Right lobe of liver (tissue), 6 donors: ENCODE measurements around the gene DSP. TPM values are rescaled to one million over a fixed set of nuclear protein-coding genes. Genes with fewer than 3 reads are reported as not detected.

Experiments
- ATAC-seq, 4 donors: fragments of 200-7000 bp; cut with Tn5 transposase; one replicate each; pipeline ENCODE4 v1.9.1; 2020; ENCODE audit warnings: mild to moderate bottlenecking in 4 of 4, moderate library complexity in 4 of 4
- DNase-seq, 3 donors: peaks; one replicate each; pipeline ENCODE4 v3.0.0-alpha.2; 2020
- H3K27ac ChIP-seq, 3 donors: fragments of 200-600 bp; one replicate each; pipeline ENCODE4 v1.8.0; 2022
- H3K27me3 ChIP-seq, 2 donors: fragments of 200-600 bp; one replicate each; pipeline ENCODE4 v1.8.0; 2022
- H3K36me3 ChIP-seq, 4 donors: fragments of 200-600 bp; sonication (generic) in 1 of 4; one replicate each; pipeline versions ENCODE4 v1.5.1 to v1.8.0; 2017 to 2022; ENCODE audit warnings: control low read depth in 1 of 4
- H3K4me1 ChIP-seq, 4 donors: fragments of 200-600 bp; sonication (generic) in 1 of 4; one replicate each; pipeline versions ENCODE4 v1.5.1 to v1.8.0; 2017 to 2022; ENCODE audit warnings: control low read depth in 1 of 4
- H3K4me3 ChIP-seq, 3 donors: fragments of 200-600 bp; one replicate each; pipeline ENCODE4 v1.8.0; 2022
- H3K9me3 ChIP-seq, 4 donors: fragments of 200-600 bp; sonication (generic) in 1 of 4; one replicate each; pipeline versions ENCODE4 v1.5.1 to v1.8.0; 2017 to 2022; ENCODE audit warnings: control low read depth in 1 of 4
- POLR2A ChIP-seq: fragments of 450-650 bp; IDR thresholded peaks from one replicate; pipeline ENCODE4 v1.6.1; 2017; ENCODE audit warnings: antibody characterized with exemption, mild to moderate bottlenecking
- WGBS: methylation state at CpG from one replicate; pipeline ENCODE4 v1.1.6; 2018; ENCODE audit warnings: low coverage, low lambda C conversion rate; ENCODE audit not compliant: insufficient coverage; ENCODE audit errors: missing lambda C conversion rate; 5-methylcytosine and 5-hydroxymethylcytosine counted together
- intact Hi-C, 2 donors: fragments of 100-400 bp; cut with DNase I; formaldehyde crosslinking; loops; one replicate each; pipeline versions ENCODE4 v1.11.2 to v1.14.1; 2022
- total RNA-seq, 6 experiments: library from RNA; depleted of rRNA in 2 of 6; stranded (reverse); fragments of >200 nt in 2 of 6; fragmentation: NEBNext Ultra II Directional in 3 of 6; extraction: Animal tissue kit (Norgen Biotek cat#: 25700) in 3 of 6; gene quantifications; one replicate each; pipeline versions ENCODE4 v1.1.0 to v1.2.4, GENCODE V29; 2016 to 2023
- TF ChIP-seq, protein P1 (sequence below), 4 donors: fragments of 200-600 bp in 3 of 4; fragments of 450-650 bp in 1 of 4; IDR thresholded peaks; one replicate each; pipeline versions ENCODE4 v1.5.1 to v1.8.0; 2016 to 2022; ENCODE audit warnings: antibody characterized with exemption in 4 of 4, mild to moderate bottlenecking in 2 of 4
- donor health status: DM: no; HTN: yes; CAD: no.
- donor health status: DM: no; HTN: no; CAD: no.
- donor health status: DM: no; HTN: no; CAD: no.
- donor health status: DM: no; HTN: yes; CAD: no.
- donor health status: DM: no; HTN: yes; CAD: no.

DSP gene
- total RNA-seq, 6 experiments from 2014 or later = 64.6 to 94.2 (median 82.1) TPM

DNA sequence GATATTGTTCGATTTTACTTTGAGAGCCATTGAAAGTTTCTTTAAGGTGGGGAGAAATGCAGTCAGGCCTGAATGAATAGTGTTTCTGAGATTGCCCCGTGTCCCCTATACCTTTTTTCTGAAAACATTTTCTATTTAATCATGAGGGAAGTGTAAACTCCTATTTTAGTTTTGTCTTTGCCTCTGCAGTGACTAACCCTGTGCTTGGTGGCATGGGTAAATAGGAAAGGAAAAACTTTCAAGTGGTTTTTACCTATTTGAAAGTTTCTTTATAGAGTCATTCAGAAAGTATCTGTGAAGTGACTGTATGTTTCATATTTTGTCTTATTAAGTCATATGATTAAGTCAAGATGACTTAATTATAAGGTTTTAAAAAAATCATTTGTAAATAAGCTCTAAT, 63.0 kb downstream of the DSP start:
- DNase-seq (no peak), ATAC-seq (no peak)
- WGBS = 76% methylated on average over 2 of the region's 2 CpGs
- TF ChIP-seq, protein P1, sequence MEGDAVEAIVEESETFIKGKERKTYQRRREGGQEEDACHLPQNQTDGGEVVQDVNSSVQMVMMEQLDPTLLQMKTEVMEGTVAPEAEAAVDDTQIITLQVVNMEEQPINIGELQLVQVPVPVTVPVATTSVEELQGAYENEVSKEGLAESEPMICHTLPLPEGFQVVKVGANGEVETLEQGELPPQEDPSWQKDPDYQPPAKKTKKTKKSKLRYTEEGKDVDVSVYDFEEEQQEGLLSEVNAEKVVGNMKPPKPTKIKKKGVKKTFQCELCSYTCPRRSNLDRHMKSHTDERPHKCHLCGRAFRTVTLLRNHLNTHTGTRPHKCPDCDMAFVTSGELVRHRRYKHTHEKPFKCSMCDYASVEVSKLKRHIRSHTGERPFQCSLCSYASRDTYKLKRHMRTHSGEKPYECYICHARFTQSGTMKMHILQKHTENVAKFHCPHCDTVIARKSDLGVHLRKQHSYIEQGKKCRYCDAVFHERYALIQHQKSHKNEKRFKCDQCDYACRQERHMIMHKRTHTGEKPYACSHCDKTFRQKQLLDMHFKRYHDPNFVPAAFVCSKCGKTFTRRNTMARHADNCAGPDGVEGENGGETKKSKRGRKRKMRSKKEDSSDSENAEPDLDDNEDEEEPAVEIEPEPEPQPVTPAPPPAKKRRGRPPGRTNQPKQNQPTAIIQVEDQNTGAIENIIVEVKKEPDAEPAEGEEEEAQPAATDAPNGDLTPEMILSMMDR (IDR thresholded peaks at IDR 0.05) = no peak
- no peak for TF ChIP-seq POLR2A
- Histone ChIP-seq H3K27me3 (no peaks in the 10 kb centered on the region), H3K4me1 (no peaks in the 10 kb centered on the region), H3K9me3 (no peaks in the 10 kb centered on the region), H3K4me3 (no peak overlapping the region), H3K27ac (no peak overlapping the region), H3K36me3 (peaks cover 0 to 95% (median 34%) of the 10 kb centered on the region in 4 donors)
- intact Hi-C loops = no loop called here

GRCh38 chr6:7615611-7616383, 74.3 kb downstream of the DSP start:
- intact Hi-C loops = loop anchor here in 1 of 2 donors (10.0 kb wide), 2 partner anchors 191 to 321 kb away; no protein-coding TSS in a partner anchor
- H3K36me3 ChIP-seq = peaks cover 0 to 14% (median 5%) of the 10 kb centered on the region in 4 donors
- ATAC-seq (peak; percentile 80 to 84 (median 82)), DNase-seq (no peak)
- 7% methylated on average over 7 of the region's 7 CpGs for WGBS
- no peak overlapping the region for H3K4me3 ChIP-seq
- H3K27ac ChIP-seq = no peak overlapping the region
- no peaks in the 10 kb centered on the region for H3K9me3 ChIP-seq
- H3K27me3 ChIP-seq = no peaks in the 10 kb centered on the region
- TF ChIP-seq, protein P1 (IDR thresholded peaks at IDR 0.05) = peak; percentile 71 to 91 (median 80)
- no peak for TF ChIP-seq POLR2A
- H3K4me1 ChIP-seq = peaks cover 0 to 6% (median 0%) of the 10 kb centered on the region in 4 donors

DNA sequence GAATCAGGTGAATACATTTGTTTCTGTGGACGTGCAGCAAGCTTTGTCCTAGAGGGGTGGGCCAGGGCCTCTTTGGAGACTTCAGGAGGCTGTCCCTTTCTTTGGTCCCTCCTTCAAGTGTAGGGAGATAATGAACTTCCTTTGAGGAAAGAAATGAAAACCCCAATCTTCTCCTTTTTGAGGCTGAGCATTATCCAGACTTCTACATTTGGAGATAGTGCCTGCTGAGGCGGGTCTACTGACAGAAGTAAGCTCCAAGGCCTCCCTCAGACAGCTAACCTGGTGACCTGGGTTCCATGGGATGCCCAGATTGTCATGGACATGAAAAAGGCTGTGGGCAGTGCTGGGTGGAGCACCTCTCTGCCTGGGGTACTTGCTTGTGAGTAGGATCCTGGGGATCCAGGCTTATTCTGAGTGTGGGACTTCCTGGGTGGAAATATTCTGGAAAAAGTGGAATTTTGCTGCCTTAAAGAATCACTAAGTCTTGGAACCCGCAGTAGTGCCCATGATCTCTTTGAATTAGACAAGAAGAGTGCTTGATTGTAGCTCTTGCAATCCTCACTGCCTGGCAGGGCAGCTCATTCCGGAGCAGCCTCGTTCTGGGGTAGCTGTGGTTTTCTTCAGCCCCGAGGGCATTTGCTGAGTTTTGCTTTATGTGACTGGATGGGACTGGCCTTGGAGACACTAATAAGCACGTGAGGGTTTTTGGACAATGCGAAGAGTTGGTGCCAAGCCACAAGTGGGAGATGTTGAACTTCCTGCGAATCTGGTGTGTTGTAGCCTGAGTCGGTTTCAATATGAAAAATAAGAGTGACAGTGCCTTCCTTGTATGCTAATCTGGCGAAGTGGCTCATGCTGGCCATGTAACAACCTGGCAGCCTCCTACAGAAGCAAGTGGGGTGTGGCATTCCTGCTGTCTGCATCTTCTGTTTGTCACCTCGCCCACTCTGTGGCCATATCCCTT, 76.6 kb downstream of the DSP start:
- H3K4me1 ChIP-seq = peaks cover 0 to 6% (median 0%) of the 10 kb centered on the region in 4 donors
- 42% methylated on average over 4 of the region's 12 CpGs for WGBS
- H3K9me3 ChIP-seq = no peaks in the 10 kb centered on the region
- no peaks in the 10 kb centered on the region for H3K27me3 ChIP-seq
- no peak overlapping the region for H3K27ac ChIP-seq
- H3K4me3 ChIP-seq = no peak overlapping the region
- DNase-seq = peak in 1 of 3 donors; percentile 28
- peak; percentile 50 to 62 (median 54) for ATAC-seq
- TF ChIP-seq POLR2A = no peak
- TF ChIP-seq, protein P1 (IDR thresholded peaks at IDR 0.05) = no peak
- H3K36me3 ChIP-seq = peaks cover 0 to 2% (median 0%) of the 10 kb centered on the region in 4 donors
- intact Hi-C loops = loop anchor here in 1 of 2 donors (10.0 kb wide), 2 partner anchors 193 to 323 kb away; no protein-coding TSS in a partner anchor

- H3K36me3 ChIP-seq = no peaks in the 10 kb centered on the region
- no peak overlapping the region for H3K27ac ChIP-seq
- no peak for ATAC-seq
- WGBS = 77% methylated on average over 3 of the region's 5 CpGs
- TF ChIP-seq, protein P1 (IDR thresholded peaks at IDR 0.05) = no peak
- no peak for TF ChIP-seq POLR2A
- intact Hi-C loops = no loop called here
- no peaks in the 10 kb centered on the region for H3K4me1 ChIP-seq
- no peak overlapping the region for H3K4me3 ChIP-seq
- no peak for DNase-seq
- no peaks in the 10 kb centered on the region for H3K9me3 ChIP-seq
- no peaks in the 10 kb centered on the region for H3K27me3 ChIP-seq
Observed at GRCh38 chr6:7621761-7622160, 80.3 kb downstream of the DSP start.
